H9 (cell line): ENCODE results near the gene TM4SF20. TPM values are rescaled to one million over a fixed set of nuclear protein-coding genes. Genes with fewer than 3 reads are reported as not detected.

ENCODE experiments used
- DNase-seq: peaks from one replicate; pipeline ENCODE4 v3.0.0-alpha.2; 2017
- H2AFZ ChIP-seq: one replicate; pipeline ENCODE4 v1.6.1; 2013; ENCODE audit warnings: mild to moderate bottlenecking, low read length, control low read depth, moderate library complexity
- H2AK5ac ChIP-seq: 2 replicates; pipeline ENCODE4 v1.6.1; 2013; ENCODE audit warnings: low read length, control low read depth, mixed read lengths; ENCODE audit not compliant: insufficient read length
- H2BK120ac ChIP-seq: one replicate; pipeline ENCODE4 v1.6.1; 2013; ENCODE audit warnings: low read depth, mild to moderate bottlenecking, low read length, control low read depth, inconsistent platforms; ENCODE audit not compliant: poor library complexity, severe bottlenecking
- H2BK12ac ChIP-seq: 2 replicates; pipeline ENCODE4 v1.6.1; 2013; ENCODE audit warnings: low read length, control low read depth, mixed read lengths, low read depth; ENCODE audit not compliant: insufficient read length
- H2BK15ac ChIP-seq: 2 replicates; pipeline ENCODE4 v1.6.1; 2013; ENCODE audit warnings: low read depth, low read length, control low read depth
- H2BK20ac ChIP-seq: one replicate; pipeline ENCODE4 v1.6.1; 2013; ENCODE audit warnings: low read depth, mild to moderate bottlenecking, low read length, control low read depth, inconsistent platforms; ENCODE audit not compliant: poor library complexity, severe bottlenecking
- H2BK5ac ChIP-seq: 2 replicates; pipeline ENCODE4 v1.6.1; 2013; ENCODE audit warnings: low read length, control low read depth, mixed read lengths; ENCODE audit not compliant: insufficient read length
- H3K14ac ChIP-seq: 2 replicates; pipeline ENCODE4 v1.6.1; 2013; ENCODE audit warnings: low read length, control low read depth; ENCODE audit not compliant: insufficient read depth
- H3K18ac ChIP-seq: 2 replicates; pipeline ENCODE4 v1.6.1; 2013; ENCODE audit warnings: low read depth, mild to moderate bottlenecking, mixed read lengths, low read length, control low read depth; ENCODE audit not compliant: insufficient read length
- H3K23ac ChIP-seq: 2 replicates; pipeline ENCODE4 v1.6.1; 2013; ENCODE audit warnings: low read length, control low read depth, mixed read lengths, low read depth; ENCODE audit not compliant: insufficient read length
- H3K23me2 ChIP-seq: 2 replicates; pipeline ENCODE4 v1.6.1; 2013; ENCODE audit warnings: low read depth, mild to moderate bottlenecking, mixed read lengths, low read length, control low read depth; ENCODE audit not compliant: insufficient read length, poor library complexity, severe bottlenecking
- H3K27ac ChIP-seq: 2 replicates; pipeline ENCODE4 v1.5.1; 2013; ENCODE audit warnings: low read length, control low read depth, mixed read lengths, low read depth; ENCODE audit not compliant: insufficient read length
- H3K27me3 ChIP-seq: 2 replicates; pipeline ENCODE4 v1.6.1; 2013; ENCODE audit warnings: low read length, control low read depth, inconsistent platforms; ENCODE audit not compliant: insufficient read depth
- H3K4ac ChIP-seq: 2 replicates; pipeline ENCODE4 v1.6.1; 2013; ENCODE audit warnings: low read depth, mild to moderate bottlenecking, control low read depth, inconsistent platforms, low read length, moderate library complexity
- H3K4me1 ChIP-seq: 2 replicates; pipeline ENCODE4 v1.6.1; 2013; ENCODE audit warnings: low read length, control low read depth, inconsistent platforms; ENCODE audit not compliant: insufficient read depth
- H3K4me2 ChIP-seq: 2 replicates; pipeline ENCODE4 v1.6.1; 2013; ENCODE audit warnings: low read length, control low read depth, mixed read lengths; ENCODE audit not compliant: insufficient read length, insufficient read depth
- H3K56ac ChIP-seq: 2 replicates; pipeline ENCODE4 v1.6.1; 2013; ENCODE audit warnings: low read depth, mild to moderate bottlenecking, mixed read lengths, low read length, control low read depth; ENCODE audit not compliant: insufficient read length
- H3K79me1 ChIP-seq: 2 replicates; pipeline ENCODE4 v1.6.1; 2013; ENCODE audit warnings: low read depth, mild to moderate bottlenecking, moderate library complexity, low read length, control low read depth, inconsistent platforms; ENCODE audit not compliant: insufficient read depth, poor library complexity, severe bottlenecking
- H3K79me2 ChIP-seq: 2 replicates; pipeline ENCODE4 v1.6.1; 2013; ENCODE audit warnings: low read length, control low read depth, inconsistent platforms; ENCODE audit not compliant: insufficient read depth
- H3K9ac ChIP-seq: 2 replicates; pipeline ENCODE4 v1.6.1; 2013; ENCODE audit warnings: low read length, control low read depth, mixed read lengths; ENCODE audit not compliant: insufficient read length; ENCODE audit errors: extremely low read depth
- H3K9me3 ChIP-seq: one replicate; pipeline ENCODE4 v1.6.1; 2013; ENCODE audit warnings: low read depth, low read length, inconsistent platforms; ENCODE audit not compliant: control insufficient read depth
- H3T11ph ChIP-seq: one replicate; pipeline ENCODE4 v1.6.1; 2013; ENCODE audit warnings: mild to moderate bottlenecking, low read length, control low read depth, inconsistent platforms
- H4K20me1 ChIP-seq: one replicate; pipeline ENCODE4 v1.6.1; 2013; ENCODE audit not compliant: control insufficient read depth, insufficient read length, insufficient read depth
- H4K5ac ChIP-seq: 2 replicates; pipeline ENCODE4 v1.6.1; 2013; ENCODE audit warnings: low read depth, mild to moderate bottlenecking, mixed read lengths, low read length, control low read depth; ENCODE audit not compliant: insufficient read length
- H4K8ac ChIP-seq: replicated peaks from 2 replicates; pipeline ENCODE4 v1.6.1; 2013; ENCODE audit warnings: low read length, control low read depth, mixed read lengths, low read depth; ENCODE audit not compliant: insufficient read length
- H4K91ac ChIP-seq: 2 replicates; pipeline ENCODE4 v1.6.1; 2013; ENCODE audit warnings: low read depth, mild to moderate bottlenecking, moderate library complexity, mixed read lengths, low read length, control low read depth; ENCODE audit not compliant: insufficient read length
- H3K27ac Mint-ChIP-seq, 3 experiments: 2 replicates in 2 of 3; 3 replicates in 1 of 3; pipeline ENCODE4 v1.8.0; 2020 to 2021; ENCODE audit warnings: mixed read lengths in 3 of 3, mild to moderate bottlenecking in 1 of 3, moderate library complexity in 1 of 3
- H3K27me3 Mint-ChIP-seq: 2 replicates; pipeline ENCODE4 v1.8.0; 2021; ENCODE audit warnings: low read depth, mild to moderate bottlenecking, moderate library complexity, mixed read lengths
- H3K36me3 Mint-ChIP-seq, 3 experiments: 2 replicates in 2 of 3; 3 replicates in 1 of 3; pipeline ENCODE4 v1.8.0; 2020 to 2021; ENCODE audit warnings: low read depth in 3 of 3, mixed read lengths in 3 of 3; ENCODE audit not compliant: insufficient read depth in 1 of 3
- H3K4me1 Mint-ChIP-seq, 2 experiments: 2 replicates each; pipeline ENCODE4 v1.8.0; 2020; ENCODE audit warnings: mixed read lengths in 2 of 2
- H3K4me3 Mint-ChIP-seq, 2 experiments: 2 replicates in 1 of 2; 3 replicates in 1 of 2; pipeline ENCODE4 v1.8.0; 2020 to 2021; ENCODE audit warnings: mild to moderate bottlenecking in 2 of 2, mixed read lengths in 2 of 2, moderate library complexity in 1 of 2
- H3K9me3 Mint-ChIP-seq, 2 experiments: 2 replicates in 1 of 2; 3 replicates in 1 of 2; pipeline ENCODE4 v1.8.0; 2020; ENCODE audit warnings: mild to moderate bottlenecking in 2 of 2, mixed read lengths in 2 of 2, moderate library complexity in 1 of 2
- CTCF ChIP-seq: fragments of 200-600 bp; sonication (generic); conservative IDR thresholded peaks from 3 replicates; pipeline ENCODE4 v1.8.0; 2021; ENCODE audit warnings: antibody characterized with exemption, mild to moderate bottlenecking
- WGBS: extraction: QIAGEN DNeasy Blood & Tissue Kit; methylation state at CpG from one replicate; pipeline ENCODE4 v1.1.7; 2013; ENCODE audit warnings: missing lambda C conversion rate, low lambda C conversion rate, mixed read lengths; ENCODE audit not compliant: insufficient read length; ENCODE audit errors: extremely low coverage; 5-methylcytosine and 5-hydroxymethylcytosine counted together
- total RNA-seq: library from RNA; stranded (reverse); gene quantifications from 2 replicates; pipeline ENCODE4 v1.2.1, GENCODE V29; 2021

The TM4SF20 gene
- total RNA-seq, 1 experiment from 2014 or later, result not detected

- Histone ChIP-seq H2BK5ac (no peak overlapping the region), H3K14ac (no peak overlapping the region), H2BK12ac (no peak overlapping the region), H2AK5ac (no peak overlapping the region), H2BK15ac (no peak overlapping the region), H3K9me3 (no peaks in the 10 kb centered on the region), H4K91ac (no peak overlapping the region), H3K4me1 (no peaks in the 10 kb centered on the region), H4K20me1 (no peaks in the 10 kb centered on the region), H4K8ac (no peak overlapping the region), H3K18ac (no peak overlapping the region), H3K79me2 (no peaks in the 10 kb centered on the region), H3K9ac (no peak overlapping the region), H2AFZ (no peak overlapping the region), H2BK120ac (no peak overlapping the region), H3K27me3 (no peaks in the 10 kb centered on the region), H3K23me2 (no peaks in the 10 kb centered on the region), H3T11ph (no peak overlapping the region), H3K56ac (no peak overlapping the region), H3K27ac (no peak overlapping the region), H3K23ac (no peak overlapping the region), H4K5ac (no peak overlapping the region), H3K4ac (no peak overlapping the region), H3K79me1 (no peaks in the 10 kb centered on the region), H2BK20ac (no peak overlapping the region), H3K4me2 (no peak overlapping the region)
- Mint-ChIP-seq H3K4me1 (peaks cover 10 to 12% of the 10 kb centered on the region in 2 experiments), H3K9me3 (no peaks in the 10 kb centered on the region), H3K36me3 (no peaks in the 10 kb centered on the region), H3K27ac (no peak overlapping the region; a peak in 1 of 7 replicates), H3K27me3 (no peaks in the 10 kb centered on the region), H3K4me3 (no peak overlapping the region)
- no peak for TF ChIP-seq CTCF
- DNase-seq, result no peak
- WGBS, result no CpG with 5 or more reads among the region's 4 CpGs
Observed at GRCh38 chr2:227378371-227378782, 729 bp downstream of the TM4SF20 start.
